GM18907 (cell line): ENCODE data around the gene MS4A4A.

Experiments used
- ATAC-seq: cut with Tn5 transposase; IDR thresholded peaks from one replicate; pipeline ENCODE4 v1.9.1; 2021; ENCODE audit warnings: mild to moderate bottlenecking, moderate library complexity; ENCODE audit not compliant: unreplicated experiment

Gene MS4A4A

DNA sequence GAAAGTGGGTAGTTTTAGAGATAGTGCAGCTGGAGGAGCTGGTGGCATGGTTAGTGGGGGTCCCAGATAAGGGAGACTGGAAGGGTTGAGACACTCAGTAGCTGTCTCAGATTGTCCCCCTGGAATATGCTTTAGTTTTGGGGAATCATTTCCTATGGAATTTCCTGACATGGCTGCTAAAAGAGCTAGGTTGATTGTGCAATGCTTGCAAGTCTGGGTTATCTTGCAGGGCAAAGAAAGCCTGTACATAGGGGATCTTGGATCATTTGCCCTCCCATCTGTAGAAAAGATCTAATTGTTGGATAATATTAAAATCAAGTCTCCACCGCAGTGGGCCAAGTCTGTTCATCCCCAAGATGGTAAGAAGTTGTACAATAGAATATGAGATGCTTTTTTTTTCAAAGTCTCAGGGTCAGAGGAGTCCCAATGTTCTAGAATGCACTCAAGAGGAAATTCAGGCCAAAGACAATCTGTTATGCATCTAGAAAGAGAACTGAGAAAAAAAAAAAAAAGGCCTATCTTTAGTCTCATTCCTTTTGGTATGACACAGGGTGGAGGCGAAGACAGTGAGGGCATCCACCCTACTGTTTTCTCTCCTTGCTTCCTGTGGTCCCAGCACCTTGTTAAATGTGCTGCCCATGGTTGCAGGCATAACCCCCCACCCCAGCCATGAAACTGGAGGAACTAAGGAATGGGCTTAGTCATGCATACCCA, 66.8 kb downstream of the MS4A4A start:
- ATAC-seq: no peak

DNA sequence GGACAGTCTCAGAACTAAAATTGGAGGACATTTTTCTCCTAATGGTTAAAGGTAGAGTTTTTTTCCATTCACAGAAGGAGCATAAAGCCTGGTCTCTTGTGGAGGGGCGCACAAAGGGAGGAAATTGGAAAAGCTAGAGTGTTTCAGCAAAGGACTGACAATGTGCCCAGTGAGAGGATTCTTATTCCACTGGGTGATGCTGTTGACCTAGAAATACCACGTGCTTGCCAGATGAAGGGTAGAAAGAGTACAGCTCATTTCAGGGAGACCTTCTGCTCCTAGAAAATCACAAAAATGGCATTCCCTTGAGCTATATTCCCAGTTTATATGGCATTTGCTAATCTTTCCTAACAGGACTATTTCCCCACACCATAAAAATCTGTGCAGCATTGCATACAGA, 67.7 kb downstream of the MS4A4A start:
- ATAC-seq: no peak

DNA sequence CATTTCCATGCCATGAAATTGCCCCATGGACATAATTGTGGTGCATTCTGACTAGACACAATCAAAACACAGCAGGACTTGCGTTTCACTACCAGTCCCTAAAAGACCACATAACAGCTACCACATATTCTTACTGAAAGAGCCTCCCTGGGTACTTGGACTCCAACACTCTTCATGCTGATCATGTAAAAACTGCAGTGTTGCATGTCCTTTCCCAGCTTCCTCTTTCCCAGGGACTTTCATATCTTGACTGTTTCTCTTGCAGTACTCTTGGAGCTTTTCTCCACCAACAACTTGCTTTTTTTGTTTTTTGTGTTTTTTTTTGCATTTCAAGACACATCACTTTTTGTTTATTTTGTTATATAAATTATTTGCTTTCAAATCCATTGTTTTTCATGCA, 69.5 kb downstream of the MS4A4A start:
- ATAC-seq: no peak

DNA sequence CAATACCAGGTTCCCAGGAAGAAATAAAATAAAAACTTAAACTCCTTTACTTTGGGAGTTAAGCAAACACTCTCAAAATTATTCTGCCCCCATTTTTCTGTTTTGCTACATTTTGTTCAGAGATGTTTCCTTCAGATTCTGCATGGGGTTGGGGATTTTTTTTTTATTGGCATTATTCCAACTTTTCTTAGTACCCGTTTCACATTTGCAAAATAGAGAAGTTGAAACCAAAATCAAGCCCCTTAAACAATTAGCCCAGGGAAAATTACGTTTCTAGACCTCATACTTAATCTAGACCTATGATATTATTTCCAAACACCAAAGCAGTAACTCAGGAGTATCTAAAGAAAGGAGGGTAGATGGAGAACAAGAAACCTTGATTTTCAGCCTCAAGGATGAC, 77.3 kb downstream of the MS4A4A start:
- ATAC-seq: no peak
